Neutrophil (primary cell): ENCODE results near the gene CACNA1I.

Experiments
- H3K27ac ChIP-seq: fragments of 200-600 bp; sonication (generic); 2 replicates; pipeline ENCODE4 v1.5.1; 2016; ENCODE audit warnings: mild to moderate bottlenecking, moderate library complexity
- H3K27me3 ChIP-seq: fragments of 200-600 bp; sonication (generic); 2 replicates; pipeline ENCODE4 v1.6.0; 2016; ENCODE audit warnings: mild to moderate bottlenecking
- H3K36me3 ChIP-seq: fragments of 200-600 bp; sonication (generic); 2 replicates; pipeline ENCODE4 v1.5.1; 2017
- H3K4me1 ChIP-seq, 2 experiments: fragments of 200-600 bp in 1 of 2; sonication (generic) in 1 of 2; 1 replicate in 1 of 2; 2 replicates in 1 of 2; pipeline versions ENCODE4 v1.5.1 to v1.6.1; 2013 to 2016; ENCODE audit warnings: low read depth in 1 of 2, low read length in 1 of 2, mild to moderate bottlenecking in 1 of 2, moderate library complexity in 1 of 2; ENCODE audit not compliant: control insufficient read depth in 1 of 2, insufficient read depth in 1 of 2
- H3K4me3 ChIP-seq, 2 experiments: fragments of 200-600 bp in 1 of 2; sonication (generic) in 1 of 2; 1 replicate in 1 of 2; 2 replicates in 1 of 2; pipeline ENCODE4 v1.5.1; 2013 to 2016; ENCODE audit warnings: low read depth in 1 of 2, low read length in 1 of 2, mild to moderate bottlenecking in 1 of 2, moderate library complexity in 1 of 2
- H3K9me3 ChIP-seq: fragments of 200-600 bp; sonication (generic); 2 replicates; pipeline ENCODE4 v1.5.1; 2016
- CTCF ChIP-seq: fragments of 200-600 bp; sonication (generic); IDR thresholded peaks from 2 replicates; pipeline ENCODE4 v1.5.1; 2016; ENCODE audit warnings: antibody characterized with exemption

CACNA1I gene

GRCh38 chr22:39624501-39624821 is 53.9 kb downstream of the CACNA1I start:
- H3K4me3 ChIP-seq = no peak overlapping the region
- peaks cover 69% of the 10 kb centered on the region for H3K27me3 ChIP-seq
- H3K9me3 ChIP-seq = no peaks in the 10 kb centered on the region
- no peaks in the 10 kb centered on the region for H3K36me3 ChIP-seq
- no peak overlapping the region for H3K27ac ChIP-seq
- no peak for TF ChIP-seq CTCF
- no peaks in the 10 kb centered on the region for H3K4me1 ChIP-seq

DNA sequence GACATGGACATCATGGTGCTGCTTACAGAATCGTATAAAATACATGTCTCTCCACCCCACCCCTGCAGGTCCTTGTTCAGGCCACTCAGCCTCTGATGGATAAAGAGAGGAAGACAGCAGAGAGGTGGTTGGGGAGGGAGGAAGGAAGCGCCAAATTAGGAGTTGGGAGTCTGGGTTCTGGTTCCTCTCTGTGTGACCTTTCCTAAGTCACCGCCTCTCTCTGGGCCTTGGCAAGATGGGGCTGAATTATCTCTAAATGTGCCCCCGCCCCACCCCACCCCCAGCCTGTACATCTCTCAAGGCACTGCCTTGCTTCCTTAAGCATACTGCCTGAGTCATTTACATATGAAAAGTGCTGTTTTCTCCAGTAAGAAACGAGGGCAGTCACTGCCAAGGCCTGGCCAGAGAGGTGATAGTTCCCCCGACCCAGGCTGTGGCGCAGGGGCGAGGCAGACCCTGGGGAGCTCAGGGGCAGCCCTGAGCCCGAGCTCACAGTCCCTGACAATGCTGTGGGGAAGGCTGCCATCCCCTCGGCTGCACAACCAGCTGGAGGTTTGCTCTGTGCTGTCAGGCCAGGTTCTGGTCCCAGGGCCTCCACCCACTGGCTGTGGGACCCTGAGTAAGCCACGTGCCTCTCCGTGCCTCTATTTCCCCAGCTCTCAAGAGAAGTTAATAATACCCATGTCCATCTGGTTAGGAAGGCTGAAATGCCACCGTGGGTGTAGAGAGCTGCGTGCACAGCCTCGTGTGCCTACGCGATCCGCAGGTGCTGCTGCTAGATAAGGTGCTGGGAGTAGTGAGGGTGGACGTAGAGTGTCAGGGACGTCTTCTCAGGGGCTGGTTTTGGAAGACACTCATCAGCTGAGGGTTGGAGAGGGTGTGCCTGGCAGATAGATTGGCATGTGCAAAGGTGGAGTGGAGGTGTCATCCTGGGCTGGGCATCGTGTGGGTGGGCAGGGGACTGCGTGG is 55.3 kb downstream of the CACNA1I start:
- no peaks in the 10 kb centered on the region for H3K4me1 ChIP-seq
- no peaks in the 10 kb centered on the region for H3K36me3 ChIP-seq
- peaks cover 68% of the 10 kb centered on the region for H3K27me3 ChIP-seq
- no peak for TF ChIP-seq CTCF
- no peak overlapping the region for H3K4me3 ChIP-seq
- H3K9me3 ChIP-seq = no peaks in the 10 kb centered on the region
- no peak overlapping the region for H3K27ac ChIP-seq

- H3K27me3 ChIP-seq = peaks cover 58% of the 10 kb centered on the region
- no peak overlapping the region for H3K27ac ChIP-seq
- H3K4me1 ChIP-seq = no peaks in the 10 kb centered on the region
- no peaks in the 10 kb centered on the region for H3K9me3 ChIP-seq
- no peaks in the 10 kb centered on the region for H3K36me3 ChIP-seq
- no peak for TF ChIP-seq CTCF
- no peak overlapping the region for H3K4me3 ChIP-seq
These were observed 56.7 kb downstream of the CACNA1I start for GRCh38 chr22:39627208-39627607.

- no peak for TF ChIP-seq CTCF
- Histone ChIP-seq H3K27ac (no peak overlapping the region), H3K27me3 (peaks cover 50% of the 10 kb centered on the region), H3K4me1 (no peaks in the 10 kb centered on the region), H3K36me3 (no peaks in the 10 kb centered on the region), H3K4me3 (no peak overlapping the region), H3K9me3 (no peaks in the 10 kb centered on the region)
These were observed 57.5 kb downstream of the CACNA1I start for GRCh38 chr22:39627865-39628562.

DNA sequence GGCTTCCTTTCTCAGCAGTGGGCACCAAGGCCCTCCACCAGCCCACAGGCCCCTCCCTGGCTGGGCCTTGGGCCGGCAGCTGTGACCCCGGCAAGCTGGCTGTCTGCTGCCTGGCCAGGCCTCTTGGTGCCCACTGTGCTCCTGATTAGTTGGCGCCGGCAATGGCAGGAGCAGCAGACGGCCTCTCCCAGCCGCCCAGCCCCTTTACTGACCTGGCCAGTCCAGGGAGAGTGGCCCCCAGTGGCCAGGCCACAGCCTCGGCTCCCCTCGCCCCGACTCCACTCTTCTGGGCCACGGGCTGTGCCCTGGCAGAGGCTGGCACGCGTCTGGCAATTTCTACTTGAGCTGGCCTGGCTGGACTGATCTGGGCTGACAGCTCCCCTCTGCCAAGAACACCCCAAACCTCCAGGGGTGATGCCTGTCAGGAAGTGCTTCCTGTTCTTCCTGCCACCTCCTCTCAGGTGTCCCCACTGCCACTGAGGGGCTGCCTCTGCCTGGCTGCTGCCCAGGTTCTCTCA is 58.1 kb downstream of the CACNA1I start:
- Histone ChIP-seq H3K9me3 (no peaks in the 10 kb centered on the region), H3K4me3 (no peak overlapping the region), H3K27me3 (peaks cover 44% of the 10 kb centered on the region)

More for the DNA sequence above, 58.1 kb downstream of the CACNA1I start:
- no peak for TF ChIP-seq CTCF
- Histone ChIP-seq H3K36me3 (no peaks in the 10 kb centered on the region), H3K4me1 (no peaks in the 10 kb centered on the region), H3K27ac (no peak overlapping the region)
